LNCaP clone FGC (cell line): Measurements from ENCODE around the gene SLC30A3.
"Not testable (repeated sequence)": the region's sequence is repeated elsewhere in the genome, so short reads cannot be mapped to it uniquely, and the experiment has no call there.

Source experiments
- DNase-seq: peaks from one replicate; pipeline ENCODE4 v3.0.0-alpha.2; 2011; ENCODE audit warnings: low read depth
- H3K4me3 ChIP-seq: 2 replicates; pipeline ENCODE4 v1.5.1; 2011; ENCODE audit warnings: mild to moderate bottlenecking, low read depth, low read length, control low read depth
- TF ChIP-seq, protein P1 (sequence below): IDR thresholded peaks from 2 replicates; pipeline ENCODE4 v1.5.1; 2012; ENCODE audit warnings: mild to moderate bottlenecking; ENCODE audit not compliant: control insufficient read depth, insufficient read depth; ENCODE audit errors: extremely low read depth

The SLC30A3 gene

GRCh38 chr2:27306573-27307286 is 43.9 kb upstream of the SLC30A3 start:
- TF ChIP-seq, protein P1, sequence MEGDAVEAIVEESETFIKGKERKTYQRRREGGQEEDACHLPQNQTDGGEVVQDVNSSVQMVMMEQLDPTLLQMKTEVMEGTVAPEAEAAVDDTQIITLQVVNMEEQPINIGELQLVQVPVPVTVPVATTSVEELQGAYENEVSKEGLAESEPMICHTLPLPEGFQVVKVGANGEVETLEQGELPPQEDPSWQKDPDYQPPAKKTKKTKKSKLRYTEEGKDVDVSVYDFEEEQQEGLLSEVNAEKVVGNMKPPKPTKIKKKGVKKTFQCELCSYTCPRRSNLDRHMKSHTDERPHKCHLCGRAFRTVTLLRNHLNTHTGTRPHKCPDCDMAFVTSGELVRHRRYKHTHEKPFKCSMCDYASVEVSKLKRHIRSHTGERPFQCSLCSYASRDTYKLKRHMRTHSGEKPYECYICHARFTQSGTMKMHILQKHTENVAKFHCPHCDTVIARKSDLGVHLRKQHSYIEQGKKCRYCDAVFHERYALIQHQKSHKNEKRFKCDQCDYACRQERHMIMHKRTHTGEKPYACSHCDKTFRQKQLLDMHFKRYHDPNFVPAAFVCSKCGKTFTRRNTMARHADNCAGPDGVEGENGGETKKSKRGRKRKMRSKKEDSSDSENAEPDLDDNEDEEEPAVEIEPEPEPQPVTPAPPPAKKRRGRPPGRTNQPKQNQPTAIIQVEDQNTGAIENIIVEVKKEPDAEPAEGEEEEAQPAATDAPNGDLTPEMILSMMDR, result no peak
- no peak overlapping the region for H3K4me3 ChIP-seq
- no peak for DNase-seq

DNA sequence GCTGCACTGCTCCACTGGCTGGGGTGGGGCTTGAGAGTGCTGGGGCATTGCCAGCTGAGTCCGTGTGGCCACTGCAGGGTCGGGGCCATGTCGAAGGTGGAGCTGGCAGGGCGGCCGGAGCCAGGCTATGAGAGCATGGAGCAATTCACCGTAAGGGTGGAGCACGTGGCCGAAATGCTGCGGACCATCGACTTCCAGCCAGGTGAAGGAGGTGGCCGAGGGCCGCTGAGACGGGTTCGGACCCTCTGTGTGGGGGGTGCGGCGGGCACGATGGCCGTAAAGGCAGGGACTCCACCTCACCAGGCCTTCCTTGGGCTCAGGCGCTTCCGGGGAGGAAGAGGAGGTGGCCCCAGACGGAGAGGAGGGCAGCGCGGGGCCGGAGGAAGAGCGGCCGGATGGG is 43.3 kb upstream of the SLC30A3 start:
- no peak overlapping the region for H3K4me3 ChIP-seq
- no peak for DNase-seq
- TF ChIP-seq, protein P1, result no peak

DNA sequence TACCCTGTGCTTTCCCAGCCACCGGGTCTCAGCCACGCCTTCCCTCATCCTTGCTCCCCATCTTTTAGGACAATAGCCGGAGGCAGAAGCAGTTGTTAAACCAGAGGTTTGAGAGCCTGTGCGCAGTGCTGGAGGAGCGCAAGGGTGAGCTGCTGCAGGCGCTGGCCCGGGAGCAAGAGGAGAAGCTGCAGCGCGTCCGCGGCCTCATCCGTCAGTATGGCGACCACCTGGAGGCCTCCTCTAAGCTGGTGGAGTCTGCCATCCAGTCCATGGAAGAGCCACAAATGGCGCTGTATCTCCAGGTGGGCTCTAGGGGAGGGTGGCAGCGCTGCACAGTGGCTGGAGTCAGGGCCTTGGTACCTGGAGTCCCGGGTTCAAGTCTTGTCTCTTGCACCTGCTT is 42.7 kb upstream of the SLC30A3 start:
- DNase-seq, result no peak
- TF ChIP-seq, protein P1, result no peak
- H3K4me3 ChIP-seq, result no peak overlapping the region

DNA sequence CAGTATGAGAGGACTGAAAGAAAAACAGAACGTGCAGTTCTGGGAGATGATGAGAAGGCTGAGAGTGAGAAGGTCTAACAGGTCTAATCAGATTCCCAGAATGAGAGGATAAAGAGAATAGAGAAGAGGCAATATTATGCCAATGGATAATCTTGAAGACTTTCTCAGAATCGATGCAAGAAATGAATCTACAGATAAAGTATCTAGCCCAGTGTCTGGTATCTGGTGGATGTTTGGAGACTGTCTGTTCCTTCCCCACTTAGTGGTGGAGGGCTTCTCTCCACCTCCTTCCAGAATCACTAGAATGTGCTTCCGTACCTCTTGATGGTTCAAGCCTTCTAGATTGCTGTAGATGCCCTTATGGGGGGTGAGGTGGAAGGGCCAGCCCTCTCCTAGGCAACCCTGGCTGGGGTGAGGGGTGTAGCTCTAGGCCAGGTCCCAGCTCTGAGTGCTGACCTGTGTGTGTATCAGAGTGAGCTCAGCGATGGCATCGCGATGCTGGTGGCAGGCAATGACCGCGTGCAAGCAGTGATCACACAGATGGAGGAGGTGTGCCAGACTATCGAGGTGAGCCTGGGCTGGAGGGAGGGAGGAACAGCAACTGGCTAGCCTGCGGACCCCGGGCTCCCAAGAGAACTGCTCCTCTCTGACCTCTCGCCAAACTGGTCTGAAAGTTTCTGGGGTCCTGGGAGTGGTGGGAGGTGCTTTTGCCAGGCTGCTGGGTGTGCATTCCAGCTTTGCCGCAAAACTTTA is 41.8 kb upstream of the SLC30A3 start:
- TF ChIP-seq, protein P1, result no peak
- H3K4me3 ChIP-seq, result no peak overlapping the region
- DNase-seq, result no peak

DNA sequence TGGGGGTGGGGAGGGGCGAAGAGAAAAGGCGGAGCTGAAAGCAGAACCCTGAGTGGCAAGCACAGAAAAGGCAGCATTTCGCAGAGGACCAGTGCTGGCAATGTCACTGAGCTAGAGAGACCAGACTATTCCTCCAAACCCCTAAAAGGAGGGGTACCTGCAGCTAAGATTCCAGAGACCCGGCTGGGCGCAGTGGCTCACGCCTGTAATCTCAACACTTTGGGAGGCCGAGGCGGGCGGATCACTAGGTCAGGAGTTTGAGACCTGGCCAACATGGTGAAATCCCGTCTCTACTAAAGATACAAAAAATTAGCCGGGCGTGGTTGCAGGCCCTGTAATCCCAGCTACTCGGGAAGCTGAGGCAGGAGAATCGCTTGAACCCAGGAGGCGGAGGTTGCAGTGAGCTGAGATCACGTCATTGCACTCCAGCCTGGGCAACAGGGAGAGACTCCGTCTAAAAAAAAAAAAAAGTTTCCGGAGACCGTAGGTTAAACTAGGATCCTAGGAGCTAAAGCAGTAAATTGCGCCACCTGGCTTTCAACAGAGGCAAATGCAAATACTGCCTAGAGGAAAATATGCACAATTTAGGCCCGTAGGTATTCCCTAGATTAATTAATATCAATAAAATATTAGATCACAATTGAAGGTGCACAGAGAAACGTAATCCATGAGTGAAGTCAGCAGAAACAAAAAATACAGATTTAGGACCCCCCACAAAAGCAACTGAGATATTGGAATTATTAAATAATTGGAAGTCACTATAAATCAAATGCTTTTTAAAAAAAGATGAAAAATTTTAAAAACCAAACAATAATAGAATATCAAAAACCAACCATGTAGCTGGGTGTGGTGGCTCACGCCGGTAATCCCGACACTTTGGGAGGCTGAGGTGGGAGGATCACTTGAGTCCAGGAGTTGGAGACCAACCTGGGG is 40.5 kb upstream of the SLC30A3 start:
- TF ChIP-seq, protein P1, result peak; percentile 75
- peak; percentile 33 for DNase-seq
- H3K4me3 ChIP-seq, result no peak overlapping the region

DNA sequence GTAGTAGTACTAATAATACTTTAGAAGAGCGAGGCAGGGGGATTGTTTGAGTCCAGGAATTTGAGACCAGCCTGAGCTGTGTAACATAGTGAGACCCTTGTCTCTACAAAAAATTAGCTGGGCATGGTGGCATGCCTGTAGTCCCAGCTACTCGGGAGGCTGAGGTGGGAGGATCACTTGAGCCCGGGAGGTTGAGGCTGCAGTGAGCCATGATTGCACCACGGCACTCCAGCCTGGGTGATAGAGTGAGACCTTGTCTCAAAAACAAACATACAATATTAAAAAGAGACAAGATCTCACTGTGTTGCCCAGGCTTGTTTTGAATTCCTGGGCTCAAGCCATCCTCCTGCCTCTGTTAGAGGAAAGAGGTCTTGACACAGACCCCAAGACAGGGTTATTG is 37.8 kb upstream of the SLC30A3 start:
- H3K4me3 ChIP-seq, DNase-seq: not testable (repeated sequence)

DNA sequence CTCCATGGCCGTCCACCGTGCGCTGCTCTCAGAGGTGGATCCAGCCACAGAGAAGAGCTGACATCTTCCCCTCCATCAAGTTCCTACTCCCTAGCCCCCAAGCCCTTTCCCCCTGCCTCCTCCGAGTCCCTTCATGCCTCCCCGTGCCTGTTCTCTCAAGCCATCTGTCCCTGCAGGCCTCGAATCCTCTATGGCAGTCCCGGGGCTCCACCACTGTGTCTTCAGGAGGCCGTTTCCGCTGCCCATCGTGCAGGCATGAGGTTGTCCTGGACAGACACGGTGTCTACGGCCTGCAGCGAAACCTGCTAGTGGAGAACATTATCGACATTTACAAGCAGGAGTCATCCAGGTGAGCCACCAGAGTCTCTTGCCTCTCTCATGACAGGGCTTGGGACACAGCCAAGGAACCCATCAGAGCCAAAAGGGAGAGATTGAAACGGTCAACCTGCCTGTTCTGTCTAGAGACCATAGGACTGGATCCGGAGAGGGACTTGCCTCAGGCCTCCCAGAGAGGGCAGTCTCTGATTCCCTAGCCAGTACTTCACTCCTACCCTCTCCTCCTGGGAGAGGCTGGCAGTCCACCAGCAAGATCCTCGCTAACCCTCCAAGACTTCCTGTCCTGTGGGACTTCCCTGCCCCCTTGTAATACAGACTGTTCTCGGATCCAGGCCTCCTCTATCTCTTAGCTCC is 35.7 kb upstream of the SLC30A3 start:
- TF ChIP-seq, protein P1, result no peak
- peak; percentile 62 for DNase-seq
- no peak overlapping the region for H3K4me3 ChIP-seq
